ENCODE results near the gene PSAP.

Gene PSAP

DNA sequence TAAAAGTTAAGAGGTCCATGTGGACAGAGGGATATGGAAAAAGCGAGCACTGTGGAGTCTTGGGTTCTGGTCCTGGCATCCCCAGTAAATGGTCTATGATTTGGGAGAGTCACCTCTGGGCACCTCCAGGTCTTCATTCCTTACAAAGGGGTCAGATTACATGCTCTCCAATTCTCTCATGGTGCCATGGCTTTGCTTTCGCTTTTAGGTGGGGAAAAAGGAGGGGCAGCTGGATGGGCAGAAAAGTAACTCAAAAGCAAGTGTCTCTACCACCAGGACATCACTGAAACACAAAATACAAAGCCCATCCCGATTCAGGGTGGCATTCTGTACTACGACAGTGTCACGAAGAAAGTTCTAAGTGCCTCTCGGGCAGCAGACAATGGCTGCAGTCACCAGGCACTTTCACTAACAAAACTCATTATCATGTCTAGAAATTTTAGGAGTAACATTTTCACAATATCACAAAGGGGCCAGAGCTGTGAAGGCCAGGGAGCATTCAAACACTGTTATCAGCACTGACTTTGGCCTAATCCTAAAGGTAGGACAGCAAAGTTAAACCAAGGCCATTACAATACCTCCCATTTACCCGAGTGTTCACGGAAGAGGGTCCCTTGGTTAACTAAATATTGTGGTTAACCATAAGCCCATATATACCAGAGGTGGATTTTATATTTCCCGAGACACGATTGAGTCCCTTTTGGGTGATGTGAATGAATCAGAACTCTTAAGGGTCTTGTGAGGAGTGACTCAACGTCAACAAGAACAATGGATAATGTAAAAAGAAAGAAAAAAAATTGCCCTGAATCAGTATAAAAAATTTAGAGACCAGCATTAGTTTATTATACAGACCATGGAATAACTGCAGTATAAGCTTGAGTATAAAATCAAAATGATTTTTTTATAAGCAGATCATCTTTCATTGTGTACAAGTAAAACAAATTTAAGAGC lies 2.5 kb downstream of the PSAP start:
- peak; percentile 49 for DNase-seq (ENCODE audit: low read depth, low spot score)
- in situ Hi-C loops (cut with HindIII; ENCODE audit: low sequenced_read_pairs): no loop called here
- peak overlapping the region; percentile 89 for H3K4me3 ChIP-seq (ENCODE audit: low read depth, low read length)
- TF ChIP-seq, protein P1, sequence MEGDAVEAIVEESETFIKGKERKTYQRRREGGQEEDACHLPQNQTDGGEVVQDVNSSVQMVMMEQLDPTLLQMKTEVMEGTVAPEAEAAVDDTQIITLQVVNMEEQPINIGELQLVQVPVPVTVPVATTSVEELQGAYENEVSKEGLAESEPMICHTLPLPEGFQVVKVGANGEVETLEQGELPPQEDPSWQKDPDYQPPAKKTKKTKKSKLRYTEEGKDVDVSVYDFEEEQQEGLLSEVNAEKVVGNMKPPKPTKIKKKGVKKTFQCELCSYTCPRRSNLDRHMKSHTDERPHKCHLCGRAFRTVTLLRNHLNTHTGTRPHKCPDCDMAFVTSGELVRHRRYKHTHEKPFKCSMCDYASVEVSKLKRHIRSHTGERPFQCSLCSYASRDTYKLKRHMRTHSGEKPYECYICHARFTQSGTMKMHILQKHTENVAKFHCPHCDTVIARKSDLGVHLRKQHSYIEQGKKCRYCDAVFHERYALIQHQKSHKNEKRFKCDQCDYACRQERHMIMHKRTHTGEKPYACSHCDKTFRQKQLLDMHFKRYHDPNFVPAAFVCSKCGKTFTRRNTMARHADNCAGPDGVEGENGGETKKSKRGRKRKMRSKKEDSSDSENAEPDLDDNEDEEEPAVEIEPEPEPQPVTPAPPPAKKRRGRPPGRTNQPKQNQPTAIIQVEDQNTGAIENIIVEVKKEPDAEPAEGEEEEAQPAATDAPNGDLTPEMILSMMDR (IDR thresholded peaks at IDR 0.05; ENCODE audit: low read depth, low read length): no peak

DNA sequence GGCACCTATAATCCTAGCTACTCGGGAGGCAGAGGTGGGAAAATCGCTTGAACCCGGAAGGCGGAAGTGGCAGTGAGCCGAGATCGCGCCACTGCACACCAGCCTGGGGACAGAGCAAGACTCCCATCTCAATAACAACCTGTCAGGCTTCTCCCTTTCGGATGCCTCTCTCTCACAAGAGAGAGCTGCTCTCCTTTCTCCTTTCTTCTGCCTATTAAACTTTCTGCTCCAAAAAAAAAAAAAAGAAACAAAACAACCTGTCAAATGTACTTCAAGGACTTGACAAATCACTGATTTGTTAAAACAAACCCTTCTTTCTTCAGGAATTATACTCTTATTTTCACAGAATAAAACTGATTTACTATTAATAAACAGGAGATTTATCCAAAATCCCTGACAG lies 3.6 kb downstream of the PSAP start:
- no peak overlapping the region for H3K4me3 ChIP-seq (ENCODE audit: low read depth, low read length)
- no peak for DNase-seq (ENCODE audit: low read depth, low spot score)
- in situ Hi-C loops (cut with HindIII; ENCODE audit: low sequenced_read_pairs): no loop called here
- TF ChIP-seq, protein P1 (IDR thresholded peaks at IDR 0.05; ENCODE audit: low read depth, low read length): no peak

DNA sequence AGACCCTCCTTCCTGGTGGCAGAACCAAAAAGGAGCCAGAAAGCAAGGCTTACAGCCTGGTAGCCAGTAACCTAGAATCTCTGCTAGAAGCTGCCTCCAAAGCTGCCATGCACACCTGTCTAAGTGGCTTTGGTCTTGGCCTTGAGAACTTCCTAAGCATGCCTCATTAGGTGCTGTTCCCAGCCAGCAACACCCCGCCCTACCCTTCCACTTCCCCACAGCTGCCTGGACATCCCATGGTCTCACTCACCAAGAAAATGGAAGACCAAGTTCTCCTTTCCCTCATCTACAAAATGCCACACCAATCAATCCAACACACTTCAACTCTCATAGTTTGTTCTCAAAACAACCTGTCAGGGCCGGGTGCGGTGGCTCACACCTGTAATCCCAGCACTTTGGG lies 4.2 kb downstream of the PSAP start:
- no peak for DNase-seq (ENCODE audit: low read depth, low spot score)
- no peak overlapping the region for H3K4me3 ChIP-seq (ENCODE audit: low read depth, low read length)
- in situ Hi-C loops (cut with HindIII; ENCODE audit: low sequenced_read_pairs): no loop called here
- TF ChIP-seq, protein P1 (IDR thresholded peaks at IDR 0.05; ENCODE audit: low read depth, low read length): no peak

DNA sequence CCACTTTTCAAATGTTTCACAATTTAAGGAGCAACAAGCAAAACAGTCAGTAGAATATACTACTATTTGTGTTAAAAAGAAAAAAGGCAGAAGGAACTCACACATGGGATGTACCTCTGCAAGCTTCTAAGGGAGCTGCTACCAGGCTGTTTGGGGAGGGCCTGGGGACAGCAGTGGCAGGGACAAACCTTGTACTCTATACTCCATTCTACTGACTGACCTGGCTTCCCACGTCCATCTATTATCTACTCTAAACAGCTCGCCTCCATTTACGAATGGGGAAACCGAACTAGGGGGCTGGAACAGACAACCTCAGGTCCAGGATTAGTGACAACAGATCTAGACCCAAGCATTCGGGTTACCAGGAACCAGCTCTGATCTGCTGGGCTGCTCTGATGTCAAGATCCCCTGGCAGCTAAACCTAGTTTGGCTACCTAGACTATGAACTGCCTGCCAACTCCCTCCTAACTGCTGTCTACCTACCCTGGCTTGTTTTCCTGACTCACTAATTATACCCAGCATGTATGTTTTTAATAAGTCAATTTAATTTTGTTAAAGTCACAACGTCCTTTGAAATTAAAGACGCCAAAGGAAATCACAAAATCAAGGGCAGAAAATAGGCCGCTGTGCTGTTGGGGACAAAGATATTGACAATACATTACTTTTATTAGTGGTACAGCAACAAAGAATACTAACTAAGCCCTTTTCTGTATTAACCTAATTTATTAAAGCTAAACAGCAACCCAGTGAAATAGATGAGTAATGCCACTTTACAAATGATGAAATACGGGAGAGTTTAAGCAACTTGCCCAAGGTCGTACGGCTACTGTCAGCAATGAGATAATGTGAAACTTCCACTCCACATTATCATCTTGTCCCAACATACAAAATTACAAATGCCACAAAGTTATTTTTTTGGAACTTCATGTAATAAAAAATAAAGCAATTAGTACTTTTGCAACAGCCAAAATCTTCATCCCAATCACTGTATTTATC lies 5.3 kb downstream of the PSAP start:
- no peak for DNase-seq (ENCODE audit: low read depth, low spot score)
- TF ChIP-seq, protein P1 (IDR thresholded peaks at IDR 0.05; ENCODE audit: low read depth, low read length): no peak
- H3K4me3 ChIP-seq (ENCODE audit: low read depth, low read length): no peak overlapping the region
- in situ Hi-C loops (cut with HindIII; ENCODE audit: low sequenced_read_pairs): no loop called here

DNA sequence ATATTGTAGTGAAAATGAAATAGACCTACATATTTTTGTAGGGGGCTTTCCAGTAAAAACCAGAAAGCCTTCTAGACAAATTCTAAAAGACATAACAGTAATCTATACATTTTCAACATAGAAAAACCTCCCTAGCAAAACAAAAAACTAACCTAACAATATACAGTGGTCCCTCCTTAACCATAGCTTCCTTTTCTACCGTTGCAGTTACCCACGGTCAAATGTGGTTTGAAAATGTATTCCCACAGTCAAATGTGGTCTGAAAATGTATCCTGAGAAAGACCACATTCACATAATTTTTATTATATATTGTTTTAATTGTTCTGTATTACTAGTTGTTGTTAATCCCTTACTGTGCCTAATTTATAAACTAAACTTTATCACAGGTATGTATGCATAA lies 6.4 kb downstream of the PSAP start:
- DNase-seq (ENCODE audit: low read depth, low spot score): no peak
- in situ Hi-C loops (cut with HindIII; ENCODE audit: low sequenced_read_pairs): no loop called here
- H3K4me3 ChIP-seq (ENCODE audit: low read depth, low read length): no peak overlapping the region
- TF ChIP-seq, protein P1 (IDR thresholded peaks at IDR 0.05; ENCODE audit: low read depth, low read length): no peak

DNA sequence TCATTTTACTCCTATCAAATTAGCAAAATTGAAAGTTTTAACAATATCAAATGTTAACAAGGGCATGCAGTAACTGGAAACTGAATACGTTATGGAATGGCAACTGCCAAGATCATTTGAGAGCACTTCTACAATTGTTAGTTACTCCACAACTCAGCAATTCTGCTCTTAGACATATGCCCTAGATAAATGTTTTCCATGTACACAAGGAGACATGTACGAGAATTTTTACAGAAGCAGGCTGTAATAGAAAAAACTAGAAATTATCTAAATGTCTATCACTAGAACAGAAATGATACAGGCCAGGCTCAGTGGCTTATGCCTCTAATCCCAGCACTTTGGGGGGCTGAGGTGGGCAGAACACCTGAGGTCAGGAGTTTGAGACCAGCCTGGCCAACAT lies 7.0 kb downstream of the PSAP start:
- DNase-seq (ENCODE audit: low read depth, low spot score): no peak
- TF ChIP-seq, protein P1 (IDR thresholded peaks at IDR 0.05; ENCODE audit: low read depth, low read length): no peak
- H3K4me3 ChIP-seq (ENCODE audit: low read depth, low read length): no peak overlapping the region
- in situ Hi-C loops (cut with HindIII; ENCODE audit: low sequenced_read_pairs): no loop called here
